ENCODE results near the gene SCFD2.
A peak's percentile ranks its signal among the peaks of the same experiment; 100 is the strongest.

Gene SCFD2

DNA sequence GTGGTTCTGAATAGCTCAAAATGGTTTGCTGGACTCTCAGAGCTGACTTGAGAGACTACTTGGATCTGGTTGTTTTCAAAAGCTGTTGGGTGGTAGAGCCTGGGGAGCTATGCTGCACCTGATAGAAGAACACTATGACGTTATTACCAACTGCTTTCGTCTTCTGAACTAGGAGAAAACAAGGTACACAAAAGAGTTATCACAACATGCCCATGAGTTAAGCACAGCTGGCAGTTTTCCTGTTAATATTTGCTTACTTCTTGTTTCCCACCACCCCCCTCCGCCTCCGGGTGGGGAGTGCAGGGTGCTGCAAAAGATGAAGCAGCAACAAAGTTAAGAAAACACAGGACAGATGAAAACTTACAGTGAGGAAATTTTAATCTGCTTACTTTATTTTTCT lies 434.6 kb downstream of the SCFD2 start:
- DNase-seq (ENCODE audit: low read depth in 2 of 2) = no peak

DNA sequence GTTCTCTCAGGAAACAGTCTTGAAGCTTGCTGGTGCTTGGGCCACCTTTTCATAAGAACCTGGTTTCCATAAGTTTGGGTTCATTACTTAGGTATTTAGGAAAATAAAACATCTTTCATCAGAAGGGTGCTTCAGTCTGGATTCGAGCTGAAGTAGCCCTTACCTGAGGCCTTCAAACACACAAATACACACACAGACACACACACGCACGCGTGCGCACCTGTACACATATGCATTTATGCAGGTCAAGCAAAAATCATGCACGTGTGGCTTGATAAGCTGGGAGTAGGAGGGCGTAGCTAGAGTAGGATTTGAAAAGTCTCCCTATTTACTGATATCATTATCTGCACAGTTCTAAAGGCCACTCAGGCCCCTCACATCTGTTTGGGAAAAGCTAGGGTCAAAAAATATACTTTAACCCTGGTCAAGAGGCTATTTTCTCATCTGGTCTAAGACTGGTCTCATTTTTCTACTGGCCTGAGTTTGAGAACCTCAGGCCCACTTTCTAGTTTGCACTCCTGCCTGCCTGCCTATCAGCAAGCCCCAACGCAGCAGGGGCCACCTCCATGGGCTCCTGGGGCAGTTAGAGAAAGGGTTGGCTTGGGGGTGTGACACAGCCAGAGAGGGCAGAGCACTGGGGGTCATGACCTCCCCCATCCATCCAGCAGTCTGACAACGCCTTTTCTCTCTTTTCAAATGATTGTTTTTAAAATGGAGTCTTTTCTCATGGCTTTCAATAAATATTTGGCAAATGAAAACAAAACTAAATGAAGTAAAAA lies 439.5 kb downstream of the SCFD2 start:
- DNase-seq (ENCODE audit: low read depth in 2 of 2) = no peak

DNA sequence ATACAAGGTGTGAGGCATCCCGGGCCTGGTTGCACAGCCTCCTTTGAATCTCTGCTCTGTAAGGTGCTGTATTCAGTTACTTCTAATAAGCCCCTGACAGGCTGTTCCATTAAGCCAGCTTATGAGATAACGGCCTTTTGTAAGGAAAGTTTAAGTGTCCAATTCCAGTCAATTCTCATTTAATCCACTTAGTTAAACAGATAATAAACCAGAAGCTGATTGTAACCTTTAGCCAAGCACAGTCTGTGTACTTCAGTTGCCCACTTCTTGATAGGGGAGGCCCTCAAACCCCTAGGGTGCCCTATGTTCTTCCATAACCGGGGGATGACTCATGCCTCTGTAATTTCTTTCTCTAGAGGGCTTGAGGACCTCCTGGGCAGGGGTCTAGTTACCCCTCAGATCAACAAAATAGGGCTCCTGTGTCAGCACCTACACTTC lies 440.3 kb downstream of the SCFD2 start:
- DNase-seq (ENCODE audit: low read depth in 2 of 2) = no peak

DNA sequence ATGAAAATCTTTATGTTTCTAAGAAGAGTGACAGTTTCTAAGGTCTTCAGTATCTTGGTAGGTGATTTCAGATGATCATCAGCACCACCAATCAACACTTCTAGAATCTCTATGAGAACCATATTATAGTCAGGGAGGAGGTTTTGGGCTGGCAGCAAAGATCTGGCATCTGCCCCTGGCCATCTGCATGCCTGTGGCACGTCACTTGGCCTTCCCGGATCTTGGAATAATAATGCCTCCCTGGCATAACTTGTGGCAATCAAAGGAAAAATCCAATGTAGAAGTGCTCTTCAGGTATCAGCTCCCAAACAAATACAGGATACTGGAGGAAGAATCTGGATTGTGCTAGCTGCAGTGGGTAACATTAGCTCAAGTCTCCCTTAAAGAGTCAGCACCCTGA lies 446.4 kb downstream of the SCFD2 start:
- DNase-seq (ENCODE audit: low read depth in 2 of 2) = no peak

GRCh38 chr4:52917817-52918216 lies 448.0 kb downstream of the SCFD2 start:
- no peak for DNase-seq (ENCODE audit: low read depth in 2 of 2)

DNA sequence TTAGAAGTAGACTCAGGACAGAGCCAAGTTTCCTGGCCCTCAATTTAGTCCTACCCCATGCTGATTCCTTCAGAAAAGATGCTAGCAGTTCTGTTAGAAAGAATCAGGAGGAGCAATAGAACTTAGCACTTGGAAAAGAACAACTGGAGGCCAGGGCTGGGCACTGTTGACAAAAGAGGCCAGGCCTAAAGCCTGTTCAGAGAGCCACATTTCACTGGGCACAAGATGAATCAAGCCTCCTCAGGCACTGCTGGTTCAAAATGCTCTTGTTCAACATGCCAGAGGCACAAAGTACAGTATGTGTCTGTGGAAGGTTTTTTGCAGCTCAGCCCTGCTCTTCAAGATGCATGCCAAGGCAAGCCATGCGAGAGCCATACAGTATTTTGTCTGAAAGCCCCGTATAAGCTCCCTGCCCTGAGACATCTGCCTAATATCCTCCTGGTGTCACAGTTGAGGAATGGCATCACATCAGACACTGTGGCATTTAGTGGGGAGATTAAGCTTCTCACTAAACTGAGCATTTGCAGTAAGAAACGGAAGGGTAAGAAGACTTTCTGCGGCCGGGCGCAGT lies 450.0 kb downstream of the SCFD2 start:
- no peak for DNase-seq (ENCODE audit: low read depth in 2 of 2)

- no peak for DNase-seq (ENCODE audit: low read depth in 2 of 2)
Observed at GRCh38 chr4:52915191-52915590, 450.7 kb downstream of the SCFD2 start.

GRCh38 chr4:52914051-52914605 lies 451.7 kb downstream of the SCFD2 start:
- no peak for DNase-seq (ENCODE audit: low read depth in 2 of 2)

GRCh38 chr4:52912608-52913007 lies 453.3 kb downstream of the SCFD2 start:
- DNase-seq (ENCODE audit: low read depth in 2 of 2) = no peak

GRCh38 chr4:52911684-52912294 lies 454.1 kb downstream of the SCFD2 start:
- peak; percentile 9 to 45 for DNase-seq (ENCODE audit: low read depth in 2 of 2)

DNA sequence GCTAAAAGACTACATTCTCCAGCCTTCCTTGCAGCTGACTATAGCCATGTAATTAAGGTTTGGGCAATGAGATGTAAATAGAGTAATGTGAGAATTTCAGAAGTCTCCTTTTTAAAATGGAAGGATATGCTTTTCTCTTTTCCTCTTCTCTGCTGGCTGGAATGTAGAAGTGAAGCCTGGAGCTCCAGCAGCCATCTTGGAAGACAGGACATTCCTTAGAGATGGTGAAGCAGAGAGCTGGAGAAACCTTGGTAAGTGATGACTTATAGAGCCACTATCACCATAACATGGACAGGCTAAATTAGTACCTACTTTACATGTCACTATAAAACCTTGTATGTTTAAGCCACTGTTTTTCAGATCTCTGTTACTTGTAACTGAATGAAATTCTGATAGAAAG lies 455.7 kb downstream of the SCFD2 start:
- no peak for DNase-seq (ENCODE audit: low read depth in 2 of 2)

GRCh38 chr4:52907510-52907909 lies 458.4 kb downstream of the SCFD2 start:
- no peak for DNase-seq (ENCODE audit: low read depth in 2 of 2)

DNA sequence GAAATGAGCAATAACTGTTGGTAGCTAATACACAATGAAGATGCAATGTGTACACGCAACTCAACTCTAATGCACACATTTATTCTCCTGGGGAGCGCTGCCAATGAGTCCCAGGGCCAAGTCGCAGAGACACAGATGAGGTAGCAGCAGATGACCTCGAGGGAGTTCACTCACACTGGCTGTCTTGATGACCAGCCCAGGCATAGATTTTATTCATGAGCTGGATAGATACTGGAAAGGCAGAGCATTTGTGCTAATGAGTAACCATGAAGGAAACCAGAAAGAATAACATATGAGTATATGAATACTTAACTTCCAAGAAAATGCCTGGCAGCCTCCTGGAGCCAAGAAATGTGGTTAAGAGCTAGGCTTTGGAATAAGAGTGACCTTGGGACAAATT lies 461.4 kb downstream of the SCFD2 start:
- no peak for DNase-seq (ENCODE audit: low read depth in 2 of 2)

- no peak for DNase-seq (ENCODE audit: low read depth in 2 of 2)
Observed at GRCh38 chr4:52903273-52903672, 462.6 kb downstream of the SCFD2 start.

DNA sequence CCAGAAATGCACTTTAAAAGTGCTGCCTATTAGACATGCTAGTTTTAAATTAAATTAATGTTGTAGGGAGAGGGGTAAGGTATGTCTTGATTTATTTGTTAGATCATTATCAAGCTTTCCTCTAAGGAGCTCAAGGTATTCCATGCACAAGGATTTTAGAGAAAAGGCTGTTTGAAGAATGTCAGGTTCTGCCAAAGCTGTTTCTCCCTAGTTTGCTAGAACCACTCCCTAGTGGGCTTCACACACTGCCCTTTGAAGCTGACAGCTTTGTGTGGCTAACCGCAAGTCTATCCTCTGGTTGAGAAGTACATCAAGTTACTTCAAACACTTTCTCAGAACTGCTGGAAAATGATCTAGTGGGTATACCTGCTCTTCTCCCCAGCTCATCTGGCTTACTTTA lies 471.4 kb downstream of the SCFD2 start:
- DNase-seq (ENCODE audit: low read depth in 2 of 2) = no peak

DNA sequence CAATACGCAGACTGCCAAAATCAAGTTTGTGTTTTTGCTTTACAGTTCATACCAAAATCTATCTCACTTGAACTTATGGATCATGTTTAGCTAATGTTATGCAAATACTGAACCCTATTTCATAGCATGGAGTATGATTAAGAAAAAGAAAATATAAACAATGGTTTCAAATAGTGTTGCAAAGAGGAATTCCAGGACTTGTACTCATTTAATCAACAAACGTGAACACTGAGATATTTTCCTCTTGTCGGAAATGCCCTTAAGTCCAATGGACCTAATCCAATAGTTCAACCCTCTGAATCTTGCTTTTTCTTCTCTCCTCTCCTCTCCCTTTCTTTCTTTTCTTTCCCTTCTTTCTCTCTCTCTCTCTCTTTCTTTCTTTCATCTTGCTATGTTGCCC lies 473.0 kb downstream of the SCFD2 start:
- DNase-seq (ENCODE audit: low read depth in 2 of 2) = no peak

DNA sequence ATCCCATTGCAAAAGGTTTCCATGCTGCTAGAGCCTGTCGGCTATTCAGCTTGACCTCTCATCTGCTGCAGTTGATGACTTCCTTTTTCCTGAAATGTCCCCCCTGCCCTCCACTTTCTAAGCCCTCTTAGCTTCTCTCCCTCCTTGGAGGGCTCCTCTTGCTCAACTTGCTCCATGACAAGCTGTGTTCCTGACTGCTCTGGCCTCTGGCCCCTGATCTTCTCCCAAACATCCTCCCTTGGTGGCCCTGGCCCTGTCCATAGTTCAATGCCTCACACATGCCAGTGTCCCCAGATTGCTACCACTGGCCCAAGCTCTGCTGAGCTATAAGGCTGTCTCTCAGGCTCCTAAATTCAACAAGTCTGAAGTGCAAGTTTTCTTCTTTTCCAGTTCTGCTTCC lies 474.1 kb downstream of the SCFD2 start:
- DNase-seq (ENCODE audit: low read depth in 2 of 2) = no peak

GRCh38 chr4:52890521-52890791 lies 475.4 kb downstream of the SCFD2 start:
- no peak for DNase-seq (ENCODE audit: low read depth in 2 of 2)

DNA sequence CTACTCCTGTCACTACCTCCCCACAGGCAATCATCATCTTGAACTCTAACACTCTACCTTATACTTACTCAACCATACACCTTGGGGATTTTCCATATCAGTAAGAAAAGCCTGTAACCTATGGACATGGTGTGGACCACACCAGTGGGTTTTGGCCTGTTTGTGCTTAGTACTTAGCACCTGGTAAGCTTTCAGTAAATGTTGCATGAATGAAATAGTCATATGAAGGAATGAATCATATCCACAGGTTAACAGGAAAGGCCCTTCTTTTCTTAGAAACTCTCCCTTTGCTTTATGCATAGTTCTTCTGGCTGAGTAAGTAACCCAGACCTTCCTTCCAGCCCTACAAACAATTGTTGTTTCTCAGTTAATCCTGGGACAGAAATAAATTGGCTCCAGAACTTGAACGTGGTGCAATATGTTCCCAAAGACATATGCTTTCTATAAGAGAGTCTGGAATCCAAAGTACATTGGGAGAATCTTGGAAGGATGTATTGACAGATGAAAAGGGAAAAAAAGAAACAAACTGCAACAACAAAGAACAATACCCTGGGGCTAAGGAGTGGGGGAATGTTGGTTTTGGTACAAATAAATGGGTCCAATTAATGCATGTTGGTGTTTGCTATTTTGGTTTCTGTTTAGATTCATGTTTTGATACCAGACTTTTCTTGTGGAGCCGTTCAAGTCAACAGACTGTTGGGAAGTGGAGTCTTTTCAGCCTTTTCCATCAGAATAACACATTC lies 475.9 kb downstream of the SCFD2 start:
- DNase-seq (ENCODE audit: low read depth in 2 of 2) = no peak

DNA sequence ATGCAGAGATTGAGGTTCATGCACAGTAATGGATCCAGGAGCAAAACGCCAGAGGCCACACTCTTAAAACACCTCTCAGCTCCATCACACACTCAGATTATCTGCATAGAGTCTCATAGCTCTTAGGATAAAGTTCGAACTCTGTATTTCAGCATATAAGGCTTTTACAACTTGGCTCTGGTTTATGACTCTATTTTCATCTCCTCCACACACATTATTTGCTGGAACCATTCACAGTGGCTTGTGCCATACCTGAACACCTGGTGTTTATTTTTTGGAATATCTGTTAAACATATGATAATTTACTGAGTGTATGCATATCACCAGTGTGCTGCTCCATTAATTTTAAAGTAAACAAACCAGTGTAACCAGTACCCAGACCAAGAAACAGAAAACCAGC lies 476.5 kb downstream of the SCFD2 start:
- DNase-seq (ENCODE audit: low read depth in 2 of 2) = no peak

DNA sequence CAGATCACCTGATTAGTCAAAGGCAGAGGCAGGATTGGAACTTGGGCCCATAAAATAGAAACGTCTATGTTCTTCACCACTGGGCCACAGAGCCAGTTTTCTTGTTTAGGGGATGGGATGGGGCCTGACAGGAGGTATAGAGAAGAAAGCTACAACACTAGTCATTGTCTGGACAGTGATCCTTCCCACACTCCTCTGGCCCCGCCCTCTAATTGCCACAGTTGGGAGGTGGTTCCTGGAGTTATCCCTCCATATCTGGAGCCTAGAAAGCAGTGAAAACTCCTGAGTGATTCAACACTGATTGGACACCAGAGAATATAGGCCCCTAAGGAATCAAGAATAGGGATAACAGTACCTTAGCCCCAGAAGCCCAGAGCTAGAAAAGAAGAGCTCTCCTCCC lies 480.9 kb downstream of the SCFD2 start:
- DNase-seq (ENCODE audit: low read depth in 2 of 2) = no peak

All from stimulated activated CD8-positive, alpha-beta memory T cell treated with anti-CD3 and anti-CD28 coated beads, Interleukin-2, amount 100 ng/mL, for 1 hour (primary cell).